IMR-90 (cell line): ENCODE measurements around the gene GNE. TPM values are rescaled to one million over a fixed set of nuclear protein-coding genes. Genes with fewer than 3 reads are reported as not detected.

Source experiments
- ATAC-seq: fragments of 200-7000 bp; cut with Tn5 transposase; 2 replicates; pipeline ENCODE4 v1.9.1; 2020; ENCODE audit warnings: low read depth, mild to moderate bottlenecking, moderate library complexity
- BruUV-seq: library from RNA; stranded (reverse); fragments of 400-500 nt; replicated peaks from 2 replicates; lab custom pipeline; 2021; lab: Mats Ljungman, UMichigan
- CTCF ChIA-PET: fragments of 300-600 bp; formaldehyde crosslinking; extraction: SDS; loops from one replicate; lab custom pipeline; 2021; ENCODE audit warnings: antibody characterized with exemption; lab: Yijun Ruan, JAX
- POLR2A ChIA-PET: fragments of 300-600 bp; sonication (Branson Sonifier 250); formaldehyde crosslinking; loops from one replicate; lab custom pipeline; 2022; ENCODE audit warnings: antibody characterized with exemption; ENCODE audit not compliant: unreplicated experiment; lab: Charles Lee
- DNase-seq: peaks from one replicate; pipeline ENCODE4 v3.0.0; 2013
- H2AFZ ChIP-seq: replicated peaks from 2 replicates; pipeline ENCODE3; 2013; ENCODE audit warnings: low read length, mild to moderate bottlenecking; ENCODE audit not compliant: poor library complexity
- H2AK5ac ChIP-seq: 2 replicates; pipeline ENCODE4 v1.6.1; 2013; ENCODE audit warnings: low read depth, low read length, inconsistent platforms
- H2AK9ac ChIP-seq: replicated peaks from 2 replicates; pipeline ENCODE3; 2013; ENCODE audit warnings: mild to moderate bottlenecking, low read depth, low read length, moderate library complexity; ENCODE audit not compliant: poor library complexity
- H2BK120ac ChIP-seq: 2 replicates; pipeline ENCODE4 v1.6.1; 2013; ENCODE audit warnings: low read depth, low read length, inconsistent platforms
- H2BK15ac ChIP-seq: 3 replicates; pipeline ENCODE4 v1.6.1; 2013; ENCODE audit warnings: low read depth, low read length, inconsistent platforms
- H2BK20ac ChIP-seq: 2 replicates; pipeline ENCODE4 v1.6.1; 2013; ENCODE audit warnings: low read depth, mild to moderate bottlenecking, inconsistent platforms, low read length, moderate library complexity
- H2BK5ac ChIP-seq: 2 replicates; pipeline ENCODE4 v1.6.1; 2013; ENCODE audit warnings: mild to moderate bottlenecking, low read depth, low read length, inconsistent platforms; ENCODE audit not compliant: poor library complexity, severe bottlenecking
- H3K14ac ChIP-seq: replicated peaks from 2 replicates; pipeline ENCODE4 v1.6.1; 2013; ENCODE audit warnings: low read depth, low read length, inconsistent platforms
- H3K18ac ChIP-seq: 2 replicates; pipeline ENCODE4 v1.6.1; 2013; ENCODE audit warnings: low read depth, low read length, control low read depth
- H3K23ac ChIP-seq: 2 replicates; pipeline ENCODE4 v1.6.1; 2013; ENCODE audit warnings: low read depth, low read length, inconsistent platforms
- H3K27ac ChIP-seq: 2 replicates; pipeline ENCODE4 v1.5.1; 2013; ENCODE audit warnings: mild to moderate bottlenecking, control low read depth, low read length; ENCODE audit not compliant: insufficient read depth
- H3K27me3 ChIP-seq: 2 replicates; pipeline ENCODE4 v1.6.1; 2013; ENCODE audit warnings: low read length; ENCODE audit not compliant: control insufficient read depth, insufficient read depth
- H3K36me3 ChIP-seq: 2 replicates; pipeline ENCODE4 v1.6.1; 2013; ENCODE audit warnings: low read length, mixed read lengths; ENCODE audit not compliant: control insufficient read depth, insufficient read depth
- H3K4ac ChIP-seq: 2 replicates; pipeline ENCODE4 v1.6.1; 2013; ENCODE audit warnings: low read depth, low read length, inconsistent platforms
- H3K4me1 ChIP-seq: 2 replicates; pipeline ENCODE4 v1.6.1; 2013; ENCODE audit warnings: low read length, mixed read lengths; ENCODE audit not compliant: control insufficient read depth, insufficient read depth
- H3K4me2 ChIP-seq: 2 replicates; pipeline ENCODE4 v1.6.1; 2013; ENCODE audit warnings: low read depth, mild to moderate bottlenecking, control low read depth, low read length, moderate library complexity
- H3K4me3 ChIP-seq: 2 replicates; pipeline ENCODE4 v1.5.1; 2013; ENCODE audit warnings: low read depth, mild to moderate bottlenecking, control low read depth, low read length, moderate library complexity; ENCODE audit not compliant: insufficient read depth
- H3K56ac ChIP-seq: 2 replicates; pipeline ENCODE4 v1.6.1; 2013; ENCODE audit warnings: low read length, inconsistent platforms; ENCODE audit not compliant: insufficient read depth; ENCODE audit errors: extremely low read depth
- H3K79me1 ChIP-seq, 2 experiments: 2 replicates each; pipeline ENCODE4 v1.6.1; 2013; ENCODE audit warnings: low read length in 2 of 2, inconsistent platforms in 1 of 2, low read depth in 1 of 2
- H3K9ac ChIP-seq: 2 replicates; pipeline ENCODE4 v1.6.1; 2013; ENCODE audit warnings: low read depth, low read length, control low read depth
- H3K9me1 ChIP-seq: 2 replicates; pipeline ENCODE4 v1.6.1; 2013; ENCODE audit warnings: low read length, inconsistent platforms; ENCODE audit not compliant: insufficient read depth
- H3K9me3 ChIP-seq: 2 replicates; pipeline ENCODE4 v1.6.1; 2013; ENCODE audit warnings: low read length; ENCODE audit not compliant: control insufficient read depth, insufficient read depth
- H4K20me1 ChIP-seq: 2 replicates; pipeline ENCODE4 v1.6.1; 2013; ENCODE audit warnings: low read length, inconsistent platforms; ENCODE audit not compliant: insufficient read depth
- H4K5ac ChIP-seq: 2 replicates; pipeline ENCODE4 v1.6.1; 2013; ENCODE audit warnings: mild to moderate bottlenecking, low read depth, low read length, control low read depth
- H4K8ac ChIP-seq, 2 experiments: 2 replicates each; pipeline ENCODE4 v1.6.1; 2013; ENCODE audit warnings: low read depth in 2 of 2, low read length in 2 of 2, control low read depth in 1 of 2, inconsistent platforms in 1 of 2
- H4K91ac ChIP-seq: 2 replicates; pipeline ENCODE4 v1.6.1; 2013; ENCODE audit warnings: low read depth, low read length, inconsistent platforms; ENCODE audit not compliant: insufficient read depth
- BHLHE40 ChIP-seq: fragments of 150-350 bp; IDR thresholded peaks from 2 replicates; pipeline ENCODE4 v1.6.1; 2016; ENCODE audit warnings: mild to moderate bottlenecking, low read depth, low read length
- CEBPB ChIP-seq: IDR thresholded peaks from 2 replicates; pipeline ENCODE4 v1.6.1; 2012; ENCODE audit warnings: low read depth, low read length, improper control_type of control experiment
- CHD1 ChIP-seq: IDR thresholded peaks from 2 replicates; pipeline ENCODE4 v1.6.1; 2012; ENCODE audit warnings: low read depth, low read length, improper control_type of control experiment
- FOS ChIP-seq: fragments of 150-350 bp; IDR thresholded peaks from 2 replicates; pipeline ENCODE4 v1.6.1; 2016; ENCODE audit warnings: low read depth, low read length
- MAFK ChIP-seq: IDR thresholded peaks from 2 replicates; pipeline ENCODE4 v1.6.1; 2012; ENCODE audit warnings: low read depth, low read length, improper control_type of control experiment
- MAZ ChIP-seq: IDR thresholded peaks from 2 replicates; pipeline ENCODE4 v1.6.1; 2012; ENCODE audit warnings: low read depth, mild to moderate bottlenecking, low read length, improper control_type of control experiment, moderate library complexity, borderline replicate concordance
- MXI1 ChIP-seq: IDR thresholded peaks from 2 replicates; pipeline ENCODE4 v1.6.1; 2012; ENCODE audit warnings: low read depth, mild to moderate bottlenecking, low read length, moderate library complexity, borderline replicate concordance
- NFE2L2 ChIP-seq: fragments of 150-350 bp; IDR thresholded peaks from 2 replicates; pipeline ENCODE4 v1.6.1; 2016; ENCODE audit warnings: low read depth, mild to moderate bottlenecking, low read length
- POLR2A ChIP-seq: IDR thresholded peaks from 2 replicates; pipeline ENCODE4 v1.6.1; 2012; ENCODE audit warnings: mild to moderate bottlenecking, low read depth, low read length
- RAD21 ChIP-seq: IDR thresholded peaks from 2 replicates; pipeline ENCODE4 v1.6.1; 2012; ENCODE audit warnings: low read length, improper control_type of control experiment
- RCOR1 ChIP-seq: IDR thresholded peaks from 2 replicates; pipeline ENCODE4 v1.6.1; 2012; ENCODE audit warnings: mild to moderate bottlenecking, low read length, improper control_type of control experiment; ENCODE audit not compliant: insufficient replicate concordance
- RFX5 ChIP-seq: IDR thresholded peaks from 2 replicates; pipeline ENCODE4 v1.8.0; 2012; ENCODE audit warnings: low read depth, mild to moderate bottlenecking, low read length, moderate library complexity
- SMC3 ChIP-seq: fragments of 150-350 bp; IDR thresholded peaks from 2 replicates; pipeline ENCODE4 v1.6.1; 2016; ENCODE audit warnings: low read depth, mild to moderate bottlenecking, antibody characterized with exemption, low read length, moderate library complexity
- WGBS, 2 experiments: methylation state at CpG; one replicate each; pipeline versions ENCODE4 v1.1.5 to v1.1.7; 2013; ENCODE audit warnings: missing lambda C conversion rate in 2 of 2; ENCODE audit not compliant: insufficient read length in 1 of 2; ENCODE audit errors: extremely low coverage in 2 of 2; 5-methylcytosine and 5-hydroxymethylcytosine counted together
- dilution Hi-C: fragments of 300-500 bp; cut with HindIII; formaldehyde crosslinking; loops from one replicate; pipeline ENCODE4 v1.14.3; 2018; ENCODE audit warnings: low sequenced_read_pairs; ENCODE audit not compliant: unreplicated experiment
- in situ Hi-C: fragments of 300-500 bp; cut with MboI; formaldehyde crosslinking; loops from 3 replicates; pipeline ENCODE4 v1.14.3; 2019; ENCODE audit warnings: low sequenced_read_pairs, inconsistent platforms, mixed read lengths
- intact Hi-C: fragments of 100-400 bp; cut with micrococcal nuclease; formaldehyde crosslinking; loops from 2 replicates; pipeline ENCODE4 v1.10.0; 2022
- polyA plus RNA-seq, 3 experiments: library from polyadenylated mRNA; depleted of rRNA; stranded (reverse); fragments of >200 nt; gene quantifications; 2 replicates each; pipeline ENCODE4 v1.2.3, GENCODE V29; 2012; ENCODE audit warnings: low replicate concordance in 1 of 3
- total RNA-seq: library from RNA; depleted of rRNA; stranded (reverse); fragments of >200 nt; gene quantifications from 2 replicates; pipeline ENCODE4 v1.2.3, GENCODE V29; 2012
- TF ChIP-seq, protein P1 (sequence below): fragments of 150-350 bp; IDR thresholded peaks from 2 replicates; pipeline ENCODE4 v1.6.1; 2017; ENCODE audit warnings: mild to moderate bottlenecking, antibody characterized with exemption, low read length, low read depth
- TF ChIP-seq, protein P2 (sequence below): fragments of 150-350 bp; IDR thresholded peaks from 2 replicates; pipeline ENCODE4 v1.6.1; 2016; ENCODE audit warnings: low read depth, mild to moderate bottlenecking, low read length, moderate library complexity, borderline replicate concordance
- TF ChIP-seq, protein P3 (sequence below): conservative IDR thresholded peaks from 2 replicates; pipeline ENCODE4 v1.5.1; 2012; ENCODE audit warnings: mild to moderate bottlenecking, low read depth, low read length, improper control_type of control experiment

Gene GNE
- total and polyA plus RNA-seq, 2 of the 4 experiments (the other 2 are of a cell fraction): 11.7 to 34.1 TPM

DNA sequence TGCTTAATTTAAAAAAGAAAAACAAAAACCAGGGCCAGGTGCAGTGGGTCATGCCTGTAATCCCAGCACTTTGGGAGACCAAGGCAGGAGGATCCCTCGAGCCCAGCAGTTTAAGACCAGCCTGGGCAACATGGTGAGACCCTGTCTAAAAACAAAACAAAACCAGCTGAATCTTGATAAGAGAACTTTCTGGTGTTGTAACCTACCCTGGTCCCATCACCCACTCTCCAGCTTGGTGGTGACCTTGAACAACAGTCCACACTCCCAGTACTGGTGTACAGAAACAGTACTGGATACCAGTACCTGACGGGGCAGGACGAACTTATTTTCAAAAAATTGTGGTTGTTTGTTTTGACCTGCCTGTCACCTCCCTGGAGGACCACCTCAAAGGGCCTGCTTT is 36.6 kb downstream of the GNE start:
- Histone ChIP-seq H3K56ac (no peak overlapping the region), H3K4me3 (no peak overlapping the region), H4K20me1 (0 out of 2 replicates have a peak, but pooled peaks cover 4% of the 10 kb centered on the region), H4K91ac (no peak overlapping the region), H3K4me2 (no peak overlapping the region), H2AFZ (no peak overlapping the region), H4K5ac (no peak overlapping the region), H3K79me1 (peaks cover 37 to 52% of the 10 kb centered on the region in 2 experiments), H3K4me1 (no peaks in the 10 kb centered on the region), H3K9me3 (peaks cover 6% of the 10 kb centered on the region), H3K14ac (no peak overlapping the region), H2BK20ac (no peak overlapping the region), H3K4ac (no peak overlapping the region), H3K36me3 (peaks cover 56% of the 10 kb centered on the region), H2BK120ac (no peak overlapping the region), H3K18ac (no peak overlapping the region), H2AK5ac (no peak overlapping the region), H3K9ac (no peak overlapping the region), H4K8ac (no peak overlapping the region), H2BK15ac (no peak overlapping the region), H3K23ac (no peak overlapping the region), H2AK9ac (no peak overlapping the region), H3K9me1 (peaks cover 3% of the 10 kb centered on the region; the same call in 1 of the 2 replicates), H3K27ac (no peak overlapping the region), H2BK5ac (no peak overlapping the region), H3K27me3 (no peaks in the 10 kb centered on the region)
- TF ChIP-seq, protein P1, sequence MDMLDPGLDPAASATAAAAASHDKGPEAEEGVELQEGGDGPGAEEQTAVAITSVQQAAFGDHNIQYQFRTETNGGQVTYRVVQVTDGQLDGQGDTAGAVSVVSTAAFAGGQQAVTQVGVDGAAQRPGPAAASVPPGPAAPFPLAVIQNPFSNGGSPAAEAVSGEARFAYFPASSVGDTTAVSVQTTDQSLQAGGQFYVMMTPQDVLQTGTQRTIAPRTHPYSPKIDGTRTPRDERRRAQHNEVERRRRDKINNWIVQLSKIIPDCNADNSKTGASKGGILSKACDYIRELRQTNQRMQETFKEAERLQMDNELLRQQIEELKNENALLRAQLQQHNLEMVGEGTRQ: no peak
- no peak for TF ChIP-seq CHD1
- no peak for TF ChIP-seq RFX5
- no peak for TF ChIP-seq CEBPB
- no peak for TF ChIP-seq MXI1
- TF ChIP-seq, protein P2, sequence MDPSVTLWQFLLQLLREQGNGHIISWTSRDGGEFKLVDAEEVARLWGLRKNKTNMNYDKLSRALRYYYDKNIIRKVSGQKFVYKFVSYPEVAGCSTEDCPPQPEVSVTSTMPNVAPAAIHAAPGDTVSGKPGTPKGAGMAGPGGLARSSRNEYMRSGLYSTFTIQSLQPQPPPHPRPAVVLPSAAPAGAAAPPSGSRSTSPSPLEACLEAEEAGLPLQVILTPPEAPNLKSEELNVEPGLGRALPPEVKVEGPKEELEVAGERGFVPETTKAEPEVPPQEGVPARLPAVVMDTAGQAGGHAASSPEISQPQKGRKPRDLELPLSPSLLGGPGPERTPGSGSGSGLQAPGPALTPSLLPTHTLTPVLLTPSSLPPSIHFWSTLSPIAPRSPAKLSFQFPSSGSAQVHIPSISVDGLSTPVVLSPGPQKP: no peak
- TF ChIP-seq BHLHE40: no peak
- no peak for TF ChIP-seq MAFK
- TF ChIP-seq FOS: no peak
- no peak for TF ChIP-seq NFE2L2
- no peak for TF ChIP-seq MAZ
- no peak for TF ChIP-seq POLR2A
- TF ChIP-seq SMC3: no peak
- TF ChIP-seq, protein P3, sequence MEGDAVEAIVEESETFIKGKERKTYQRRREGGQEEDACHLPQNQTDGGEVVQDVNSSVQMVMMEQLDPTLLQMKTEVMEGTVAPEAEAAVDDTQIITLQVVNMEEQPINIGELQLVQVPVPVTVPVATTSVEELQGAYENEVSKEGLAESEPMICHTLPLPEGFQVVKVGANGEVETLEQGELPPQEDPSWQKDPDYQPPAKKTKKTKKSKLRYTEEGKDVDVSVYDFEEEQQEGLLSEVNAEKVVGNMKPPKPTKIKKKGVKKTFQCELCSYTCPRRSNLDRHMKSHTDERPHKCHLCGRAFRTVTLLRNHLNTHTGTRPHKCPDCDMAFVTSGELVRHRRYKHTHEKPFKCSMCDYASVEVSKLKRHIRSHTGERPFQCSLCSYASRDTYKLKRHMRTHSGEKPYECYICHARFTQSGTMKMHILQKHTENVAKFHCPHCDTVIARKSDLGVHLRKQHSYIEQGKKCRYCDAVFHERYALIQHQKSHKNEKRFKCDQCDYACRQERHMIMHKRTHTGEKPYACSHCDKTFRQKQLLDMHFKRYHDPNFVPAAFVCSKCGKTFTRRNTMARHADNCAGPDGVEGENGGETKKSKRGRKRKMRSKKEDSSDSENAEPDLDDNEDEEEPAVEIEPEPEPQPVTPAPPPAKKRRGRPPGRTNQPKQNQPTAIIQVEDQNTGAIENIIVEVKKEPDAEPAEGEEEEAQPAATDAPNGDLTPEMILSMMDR: no peak
- no peak for TF ChIP-seq RCOR1
- TF ChIP-seq RAD21: no peak
- dilution Hi-C loops (no loop called here), in situ Hi-C loops (no loop called here), intact Hi-C loops (no loop called here)
- DNase-seq (no peak), ATAC-seq (no peak)
- 100% methylated on average over 3 of the region's 3 CpGs; no CpG with 5 or more reads in 1 of the 2 experiments for WGBS, 2 experiments
- BruUV-seq: no TSS peak
- POLR2A ChIA-PET: no interaction called here
- CTCF ChIA-PET: no interaction called here
